ENCODE measurements around the gene EIF2S2.

DNA sequence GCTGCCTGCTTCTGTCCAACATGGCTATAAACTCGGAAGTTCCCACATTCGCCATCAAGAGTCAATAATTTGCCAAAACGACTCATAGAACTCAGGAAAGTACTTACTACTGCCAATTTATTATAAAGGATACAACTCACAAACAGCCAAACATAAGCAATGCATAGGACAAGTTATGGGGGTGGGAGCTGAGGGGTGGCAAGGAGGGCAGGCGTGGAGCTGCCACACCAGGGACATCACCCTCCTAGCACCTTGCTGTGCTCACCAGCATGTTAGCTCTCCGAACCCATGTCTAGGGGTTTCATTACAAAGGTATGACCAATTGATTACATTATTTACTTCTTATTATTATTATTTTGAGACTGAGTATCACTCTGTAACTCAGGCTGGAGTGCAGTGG lies 12.4 kb downstream of the EIF2S2 start:
- TF ChIP-seq POLR2A (IDR thresholded peaks at IDR 0.05; ENCODE audit: low read length): no peak
- no peak for TF ChIP-seq GATA1 (IDR thresholded peaks at IDR 0.05; ENCODE audit: low read depth, low read length)

All from erythroblast (primary cell).